Motor neuron (in vitro differentiated cells): ENCODE measurements around the gene GPR107. TPM values are rescaled to one million over a fixed set of nuclear protein-coding genes. Genes with fewer than 3 reads are reported as not detected.
"Not testable (repeated sequence)": the region's sequence is repeated elsewhere in the genome, so short reads cannot be mapped to it uniquely, and the experiment has no call there.

Source experiments
- ATAC-seq, 8 experiments: fragments of 200-7000 bp; cut with Tn5 transposase; replicated peaks in 6 of 8; 2 replicates each; pipeline ENCODE4 v1.8.0; 2021; ENCODE audit warnings: mild to moderate bottlenecking in 8 of 8, moderate library complexity in 8 of 8
- H3K27ac ChIP-seq, 2 donors: fragments of 250-450 bp; sonication (Bioruptor Pico); 2 replicates each; pipeline ENCODE4 v1.9.0; 2021; ENCODE audit warnings: antibody characterized with exemption in 2 of 2, mild to moderate bottlenecking in 2 of 2, moderate library complexity in 1 of 2
- H3K4me1 ChIP-seq, 2 donors: fragments of 250-450 bp; sonication (Bioruptor Pico); replicated peaks in 1 of 2; 2 replicates each; pipeline ENCODE4 v1.6.1; 2021; ENCODE audit warnings: antibody characterized with exemption in 2 of 2, mild to moderate bottlenecking in 2 of 2, moderate library complexity in 1 of 2
- H3K4me3 ChIP-seq, 5 donors: fragments of 250-450 bp; sonication (Bioruptor Pico); 2 replicates each; pipeline ENCODE4 v1.9.0; 2021; ENCODE audit warnings: antibody characterized with exemption in 5 of 5, mild to moderate bottlenecking in 5 of 5, moderate library complexity in 4 of 5
- WGBS, 10 experiments: fragments of 450-650 bp; shearing (Covaris generic); methylation state at CpG; one replicate each; pipeline ENCODE4 v1.0.0; 2022; 5-methylcytosine and 5-hydroxymethylcytosine counted together
- in situ Hi-C, 9 experiments: fragments of 400-800 bp; cut with MboI; loops; one replicate each; pipeline ENCODE4 v1.15.0; 2021; ENCODE audit warnings: low sequenced_read_pairs in 9 of 9, low pct_unique_long_range_greater_than_20kb in 2 of 9; ENCODE audit not compliant: unreplicated experiment in 9 of 9
- total RNA-seq, 8 experiments: library from RNA; unstranded; fragments of 300-600 nt; gene quantifications; 2 replicates each; pipeline versions ENCODE4 v1.2.3 to v1.2.4, GENCODE V29; 2022

The GPR107 gene
- 10 to 100 TPM; 27.6 to 58.5 (median 39.7) TPM for total RNA-seq

DNA sequence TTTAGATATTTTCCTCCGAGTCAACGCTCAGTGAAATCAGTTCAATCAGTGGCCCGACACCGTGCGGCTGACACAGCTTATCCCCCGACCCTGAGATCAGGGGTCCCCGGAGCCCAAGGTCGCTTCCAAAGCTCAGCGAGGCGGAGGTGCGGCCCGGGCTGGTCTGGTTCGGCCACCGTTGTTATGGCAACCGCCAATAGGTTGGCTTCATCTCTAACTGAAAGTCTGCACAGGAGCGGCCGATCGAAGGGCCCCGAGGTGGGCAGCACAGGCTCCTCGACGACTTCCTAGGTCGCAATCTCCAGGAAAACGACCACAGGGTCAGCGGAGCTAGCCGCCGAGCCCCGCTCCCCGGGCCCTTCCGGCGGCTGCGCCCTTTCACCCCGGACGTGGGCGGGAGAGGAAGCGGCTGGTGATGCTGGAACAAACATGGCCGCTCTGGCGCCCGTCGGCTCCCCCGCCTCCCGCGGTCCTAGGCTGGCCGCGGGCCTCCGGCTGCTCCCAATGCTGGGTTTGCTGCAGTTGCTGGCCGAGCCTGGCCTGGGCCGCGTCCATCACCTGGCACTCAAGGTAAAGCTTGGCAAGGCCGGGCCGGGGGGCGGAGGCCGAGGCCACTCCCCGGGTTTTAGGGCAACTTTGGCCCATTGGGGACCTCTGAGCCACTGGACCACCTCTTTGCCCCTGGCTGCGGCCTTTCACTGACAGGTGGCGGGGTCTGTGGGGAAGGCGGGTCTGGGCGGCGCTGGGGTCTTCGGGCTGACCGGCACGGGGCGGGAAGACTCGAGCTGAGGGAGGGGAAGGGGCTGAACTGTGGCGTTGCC lies at the start of gene GPR107:
TSS of gene GPR107 (plus strand) at position 403 of the 821 bp plus-strand sequence. CDS start at position 430, 27 bp downstream.
- peak; percentile 92 to 97 (median 94) for ATAC-seq
- WGBS, 10 experiments, result 0 to 4% (median 0%) methylated on average over 3 to 27 of the region's 64 CpGs; no CpG with 5 or more reads in 1 of the 10 experiments
- in situ Hi-C loops, result loop anchor here in 1 of 9 experiments (25.0 kb wide), 1 partner anchor 166 kb away; no protein-coding TSS in a partner anchor
- H3K4me3 ChIP-seq, result peak within 1 kb of the TSS; percentile 79 to 95 (median 94)
- peaks cover 17 to 26% of the 10 kb centered on the region in 2 donors for H3K4me1 ChIP-seq
- peak within 1 kb of the TSS; percentile 98 to 99 for H3K27ac ChIP-seq

DNA sequence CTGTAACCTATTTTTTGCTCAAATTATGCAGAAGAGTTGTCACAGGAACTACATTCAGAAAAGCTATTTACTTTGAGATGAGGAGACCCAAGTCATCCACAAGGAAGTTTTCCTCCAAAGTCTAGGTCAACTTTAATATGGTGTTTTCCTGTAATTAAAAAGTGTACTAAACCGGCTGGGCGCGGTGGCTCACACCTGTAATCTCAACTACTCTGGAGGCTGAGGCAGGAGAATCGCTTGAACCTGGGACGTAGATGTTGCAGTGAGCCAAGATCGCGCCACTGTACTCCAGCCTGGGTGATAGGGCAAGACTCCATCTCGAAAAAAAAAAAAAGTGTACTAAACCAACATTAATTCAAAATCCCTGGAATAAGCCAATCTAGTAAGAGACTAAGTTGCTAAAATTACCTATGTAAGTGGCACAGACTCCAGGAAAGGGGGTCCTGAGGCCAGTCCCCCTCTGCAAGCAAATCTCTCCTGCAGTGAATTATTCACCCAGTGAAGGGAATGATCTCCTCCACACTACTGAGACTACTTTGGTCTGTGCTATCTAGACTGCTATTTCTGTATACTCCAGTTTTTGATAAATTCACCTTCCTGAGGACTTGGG lies 49.7 kb upstream of the GPR107 start:
- Histone ChIP-seq H3K4me1 (no peaks in the 10 kb centered on the region), H3K27ac (no peak overlapping the region), H3K4me3 (no peak overlapping the region)
- in situ Hi-C loops, result no loop called here
- WGBS, 10 experiments, result 65 to 100% (median 81%) methylated on average over 1 to 8 of the region's 8 CpGs; no CpG with 5 or more reads in 6 of the 10 experiments
- no peak for ATAC-seq

- in situ Hi-C loops, H3K4me1 ChIP-seq, ATAC-seq, H3K27ac ChIP-seq, H3K4me3 ChIP-seq: not testable (repeated sequence)
- 80 to 100% (median 95%) methylated on average over 1 to 6 of the region's 6 CpGs; no CpG with 5 or more reads in 2 of the 10 experiments for WGBS, 10 experiments
Observed at GRCh38 chr9:130006952-130007351, 46.8 kb upstream of the GPR107 start.

DNA sequence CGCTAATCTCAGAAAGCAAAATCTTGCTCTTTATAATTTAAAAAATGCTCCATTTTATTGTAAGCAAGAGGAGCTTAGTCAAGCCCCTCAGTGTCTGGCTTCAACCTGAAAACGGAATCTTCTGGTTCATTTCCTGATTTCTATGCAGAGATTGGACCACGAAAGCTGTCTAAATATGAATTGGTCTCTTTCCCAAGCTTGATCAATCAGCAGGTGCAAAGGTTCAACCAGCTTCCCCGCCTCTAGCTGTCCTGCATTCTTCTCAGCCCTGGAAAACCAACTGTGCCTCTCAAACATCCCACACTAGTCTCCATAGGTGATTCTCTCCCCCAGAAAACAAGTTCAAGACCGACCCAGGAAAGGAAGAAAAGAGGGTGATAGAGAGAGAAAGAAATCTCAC lies 45.2 kb upstream of the GPR107 start:
- in situ Hi-C loops, result no loop called here
- Histone ChIP-seq H3K4me3 (no peak overlapping the region), H3K27ac (no peak overlapping the region), H3K4me1 (no peaks in the 10 kb centered on the region)
- ATAC-seq, result no peak
- WGBS, 10 experiments, result 70 to 100% (median 86%) methylated on average over 2 to 5 of the region's 5 CpGs; no CpG with 5 or more reads in 1 of the 10 experiments

DNA sequence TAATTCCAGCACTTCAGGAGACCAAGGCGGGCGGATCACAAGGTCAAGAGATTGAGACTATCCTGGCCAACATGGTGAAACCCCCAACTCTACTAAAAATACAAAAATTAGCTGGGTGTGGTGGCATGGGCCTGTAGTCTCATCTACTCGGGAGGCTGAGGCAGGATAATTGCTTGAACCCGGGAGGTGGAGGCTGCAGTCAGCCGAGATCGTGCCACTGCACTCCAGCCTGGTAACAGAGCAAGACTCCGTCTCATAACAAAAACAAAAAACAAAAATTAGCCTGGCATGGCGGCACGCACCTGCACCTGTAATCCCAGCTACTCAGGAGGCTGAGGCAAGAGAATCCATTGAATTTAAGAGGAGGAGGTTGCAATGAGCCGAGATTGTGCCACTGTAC lies 44.2 kb upstream of the GPR107 start:
- in situ Hi-C loops, ATAC-seq, H3K4me1 ChIP-seq, H3K4me3 ChIP-seq, H3K27ac ChIP-seq: not testable (repeated sequence)
- 89 to 100% (median 98%) methylated on average over 2 to 10 of the region's 10 CpGs; no CpG with 5 or more reads in 2 of the 10 experiments for WGBS, 10 experiments

DNA sequence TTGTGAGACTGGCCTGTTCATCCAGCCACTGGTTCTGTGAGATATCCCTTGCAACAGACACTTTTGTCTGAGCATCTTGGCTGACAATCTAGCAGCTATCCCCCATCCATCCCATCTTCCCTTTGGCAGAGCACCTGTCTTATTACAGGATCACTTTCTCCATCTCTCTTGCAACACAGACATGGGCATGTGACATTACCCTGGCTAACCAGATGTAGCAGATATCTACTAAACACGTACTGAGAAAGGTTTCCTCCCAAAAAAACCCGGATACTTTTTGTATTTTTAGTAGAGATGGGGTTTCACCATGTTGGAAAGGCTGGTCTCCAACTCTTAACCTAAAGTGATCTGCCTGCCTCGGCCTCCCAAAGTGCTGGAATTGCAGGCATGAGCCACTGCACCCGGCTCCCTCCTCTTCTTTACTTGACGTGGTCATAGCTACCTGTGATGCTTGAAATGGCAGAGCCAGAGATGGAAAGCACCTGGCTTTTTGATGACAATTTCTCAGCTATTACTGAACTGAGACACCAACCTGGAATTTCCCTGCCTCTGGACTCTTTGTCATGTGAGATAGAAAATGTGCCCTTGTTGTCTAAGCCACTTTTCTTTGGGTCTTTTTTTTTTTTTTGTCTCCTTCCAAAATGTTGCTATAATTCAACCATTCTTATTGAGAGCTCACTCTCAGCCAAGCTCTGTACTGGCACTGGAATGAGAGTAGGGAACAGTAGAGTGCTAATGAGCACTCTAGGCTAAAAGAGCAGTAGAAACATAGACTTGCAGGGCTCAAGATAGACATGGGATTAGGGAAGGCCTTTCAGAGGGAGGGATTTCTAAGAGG lies 43.3 kb upstream of the GPR107 start:
- no peak for ATAC-seq
- Histone ChIP-seq H3K4me3 (no peak overlapping the region), H3K27ac (no peak overlapping the region), H3K4me1 (no peaks in the 10 kb centered on the region)
- 60 to 100% (median 98%) methylated on average over 1 to 5 of the region's 5 CpGs; no CpG with 5 or more reads in 2 of the 10 experiments for WGBS, 10 experiments
- in situ Hi-C loops, result no loop called here

- Histone ChIP-seq H3K4me3 (no peak overlapping the region), H3K27ac (no peak overlapping the region), H3K4me1 (no peaks in the 10 kb centered on the region)
- no peak for ATAC-seq
- in situ Hi-C loops, result no loop called here
- WGBS, 10 experiments, result 60 to 100% (median 93%) methylated on average over 1 to 2 of the region's 2 CpGs; no CpG with 5 or more reads in 4 of the 10 experiments
Observed at GRCh38 chr9:130013326-130013725, 40.4 kb upstream of the GPR107 start.

DNA sequence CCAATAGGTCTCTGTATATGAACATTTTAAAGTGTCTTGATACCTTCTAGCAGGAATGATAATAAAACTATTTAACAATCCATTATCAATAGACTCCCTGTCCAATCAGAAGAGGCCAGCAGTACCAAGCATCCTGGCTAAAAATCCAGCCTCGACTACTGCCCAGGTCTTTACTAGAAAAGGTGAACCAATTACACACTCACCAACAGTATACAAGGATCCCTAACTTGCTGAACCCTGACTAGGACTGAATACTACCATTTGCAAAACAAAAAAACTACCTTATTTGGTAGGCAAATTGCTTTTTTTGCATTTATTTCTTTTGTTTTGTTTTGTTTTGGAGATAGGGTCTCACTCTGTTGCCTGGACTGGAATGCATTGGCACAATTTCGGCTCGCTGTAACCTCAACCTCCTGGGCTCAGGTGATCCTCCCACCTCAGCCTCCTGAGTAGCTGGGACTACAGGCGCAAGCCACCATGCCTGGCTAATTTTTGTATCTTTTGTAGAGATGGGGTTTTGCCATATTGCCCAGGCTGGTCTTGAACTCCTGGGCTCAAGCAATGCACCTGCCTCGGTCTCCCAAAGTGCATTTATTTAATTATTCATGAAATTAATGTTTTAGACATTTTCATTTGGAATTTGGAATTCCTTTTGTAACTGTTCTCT lies 38.2 kb upstream of the GPR107 start:
- Histone ChIP-seq H3K27ac (no peak overlapping the region), H3K4me1 (no peaks in the 10 kb centered on the region), H3K4me3 (no peak overlapping the region)
- no peak for ATAC-seq
- in situ Hi-C loops, result no loop called here
- 88 to 100% (median 96%) methylated on average over 1 to 5 of the region's 5 CpGs; no CpG with 5 or more reads in 1 of the 10 experiments for WGBS, 10 experiments

- 6 to 100% (median 90%) methylated on average over 1 to 2 of the region's 2 CpGs for WGBS, 10 experiments
- H3K4me3 ChIP-seq, result no peak overlapping the region
- ATAC-seq, result no peak
- in situ Hi-C loops, result no loop called here
- H3K27ac ChIP-seq, result no peak overlapping the region
- no peaks in the 10 kb centered on the region for H3K4me1 ChIP-seq
Observed at GRCh38 chr9:130017076-130017475, 36.6 kb upstream of the GPR107 start.

GRCh38 chr9:130017510-130017909 lies 36.2 kb upstream of the GPR107 start:
- ATAC-seq, H3K27ac ChIP-seq, in situ Hi-C loops, H3K4me1 ChIP-seq, H3K4me3 ChIP-seq: not testable (repeated sequence)
- WGBS, 10 experiments, result 83 to 100% (median 95%) methylated on average over 2 to 7 of the region's 8 CpGs; no CpG with 5 or more reads in 2 of the 10 experiments

DNA sequence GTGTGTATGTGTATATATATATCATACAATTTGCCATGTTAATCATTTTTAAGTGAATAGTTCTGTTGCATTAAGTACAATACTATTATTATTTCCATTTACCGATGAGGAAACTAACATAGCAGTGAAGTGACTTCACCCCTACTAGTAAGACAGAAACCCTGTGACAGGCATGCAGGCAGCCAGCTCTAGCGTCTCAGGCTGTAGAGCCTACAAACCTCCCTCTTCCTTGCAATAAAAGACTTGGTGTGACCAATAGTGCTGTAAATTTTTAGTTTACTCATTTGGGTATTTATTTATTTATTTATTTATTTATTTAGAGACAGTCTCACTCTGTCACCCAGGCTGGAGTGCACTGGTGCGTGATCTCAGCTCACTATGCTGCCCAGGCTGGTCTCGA lies 35.4 kb upstream of the GPR107 start:
- no peak for ATAC-seq
- WGBS, 10 experiments, result 30 to 100% (median 95%) methylated on average over 1 to 4 of the region's 4 CpGs; no CpG with 5 or more reads in 3 of the 10 experiments
- no peaks in the 10 kb centered on the region for H3K4me1 ChIP-seq
- H3K4me3 ChIP-seq, result no peak overlapping the region
- H3K27ac ChIP-seq, result no peak overlapping the region
- in situ Hi-C loops, result no loop called here

DNA sequence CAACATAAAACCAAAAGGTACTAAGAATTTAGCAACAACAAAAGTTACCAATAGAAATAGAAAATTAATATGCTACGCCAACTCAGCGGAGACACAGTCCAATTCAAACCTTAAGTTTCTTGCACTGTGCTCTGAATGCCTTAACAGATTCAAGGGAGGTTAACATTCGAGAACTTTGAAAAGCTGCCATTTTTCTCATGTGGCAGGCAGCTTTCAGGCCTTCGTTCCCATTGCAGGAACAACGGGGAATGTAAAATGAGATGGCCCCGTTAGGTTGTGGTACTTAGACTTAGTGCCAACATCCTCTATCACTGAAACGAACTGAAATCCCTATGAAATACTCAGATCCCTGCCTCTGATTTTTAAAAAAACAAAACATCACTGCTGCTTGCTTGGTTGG lies 33.1 kb upstream of the GPR107 start:
- no peak for ATAC-seq
- H3K4me3 ChIP-seq, result no peak overlapping the region
- no peak overlapping the region for H3K27ac ChIP-seq
- in situ Hi-C loops, result no loop called here
- WGBS, 10 experiments, result 16 to 68% (median 47%) methylated on average over 3 to 7 of the region's 7 CpGs
- no peaks in the 10 kb centered on the region for H3K4me1 ChIP-seq
